ENCODE data around the gene ZBTB7B.

The ZBTB7B gene

GRCh38 chr1:155029513-155030242 is 27.1 kb downstream of the ZBTB7B start:
- no peak overlapping the region for H3K4me3 ChIP-seq (ENCODE audit: low read depth, low read length)
- TF ChIP-seq, protein P1, sequence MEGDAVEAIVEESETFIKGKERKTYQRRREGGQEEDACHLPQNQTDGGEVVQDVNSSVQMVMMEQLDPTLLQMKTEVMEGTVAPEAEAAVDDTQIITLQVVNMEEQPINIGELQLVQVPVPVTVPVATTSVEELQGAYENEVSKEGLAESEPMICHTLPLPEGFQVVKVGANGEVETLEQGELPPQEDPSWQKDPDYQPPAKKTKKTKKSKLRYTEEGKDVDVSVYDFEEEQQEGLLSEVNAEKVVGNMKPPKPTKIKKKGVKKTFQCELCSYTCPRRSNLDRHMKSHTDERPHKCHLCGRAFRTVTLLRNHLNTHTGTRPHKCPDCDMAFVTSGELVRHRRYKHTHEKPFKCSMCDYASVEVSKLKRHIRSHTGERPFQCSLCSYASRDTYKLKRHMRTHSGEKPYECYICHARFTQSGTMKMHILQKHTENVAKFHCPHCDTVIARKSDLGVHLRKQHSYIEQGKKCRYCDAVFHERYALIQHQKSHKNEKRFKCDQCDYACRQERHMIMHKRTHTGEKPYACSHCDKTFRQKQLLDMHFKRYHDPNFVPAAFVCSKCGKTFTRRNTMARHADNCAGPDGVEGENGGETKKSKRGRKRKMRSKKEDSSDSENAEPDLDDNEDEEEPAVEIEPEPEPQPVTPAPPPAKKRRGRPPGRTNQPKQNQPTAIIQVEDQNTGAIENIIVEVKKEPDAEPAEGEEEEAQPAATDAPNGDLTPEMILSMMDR (conservative IDR thresholded peaks at IDR 0.05; ENCODE audit: low read depth, low read length), result no peak
- DNase-seq (ENCODE audit: low read depth), result no peak

DNA sequence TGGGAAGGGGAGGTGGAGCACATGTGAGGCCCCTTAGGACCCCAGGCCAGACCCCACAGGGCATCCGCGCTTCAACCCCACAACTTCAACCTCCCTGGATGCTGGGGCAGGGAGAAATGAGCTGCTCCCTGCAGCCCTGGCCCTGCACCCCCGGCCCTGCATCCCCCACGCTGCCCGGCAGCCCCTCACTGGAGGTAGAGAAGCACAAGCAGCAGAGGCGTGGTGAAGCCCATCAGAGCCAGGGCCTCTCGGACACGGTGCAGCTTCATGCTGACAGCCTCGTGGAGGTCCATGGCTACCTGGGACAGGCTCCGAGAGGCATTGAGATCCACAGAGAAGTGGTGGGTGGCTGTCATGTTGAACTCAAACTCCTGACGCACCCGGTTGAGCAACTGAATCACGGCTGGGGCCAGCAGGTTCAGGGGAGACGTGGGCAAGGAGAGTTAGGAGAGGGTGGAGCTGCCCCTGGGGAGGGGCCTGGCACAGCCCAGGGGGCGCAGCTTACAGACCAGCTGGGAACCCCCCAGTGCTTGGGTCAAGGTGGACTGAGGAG is 27.7 kb downstream of the ZBTB7B start:
- TF ChIP-seq, protein P1 (conservative IDR thresholded peaks at IDR 0.05; ENCODE audit: low read depth, low read length), result no peak
- no peak for DNase-seq (ENCODE audit: low read depth)
- H3K4me3 ChIP-seq (ENCODE audit: low read depth, low read length), result no peak overlapping the region

DNA sequence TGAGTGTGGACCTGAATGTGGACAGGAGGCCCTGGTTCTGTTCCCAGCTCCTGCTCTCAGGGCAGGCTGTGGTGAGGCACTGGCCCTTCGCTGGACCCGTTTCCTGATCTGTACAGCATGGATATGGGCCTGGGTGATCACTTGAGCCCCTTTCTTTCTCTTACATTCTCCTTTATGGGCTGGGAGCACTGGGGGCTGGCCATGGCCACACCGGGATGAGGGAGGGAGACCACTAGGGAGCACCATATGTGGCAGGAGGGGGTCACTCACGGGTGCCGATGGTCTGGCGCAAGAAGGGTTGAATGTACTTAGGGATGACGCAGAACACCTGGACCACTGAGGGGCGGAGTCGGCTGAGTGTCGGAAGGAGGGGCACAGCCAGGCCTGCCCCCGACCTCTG is 28.3 kb downstream of the ZBTB7B start:
- no peak for DNase-seq (ENCODE audit: low read depth)
- TF ChIP-seq, protein P1 (conservative IDR thresholded peaks at IDR 0.05; ENCODE audit: low read depth, low read length), result no peak
- no peak overlapping the region for H3K4me3 ChIP-seq (ENCODE audit: low read depth, low read length)

DNA sequence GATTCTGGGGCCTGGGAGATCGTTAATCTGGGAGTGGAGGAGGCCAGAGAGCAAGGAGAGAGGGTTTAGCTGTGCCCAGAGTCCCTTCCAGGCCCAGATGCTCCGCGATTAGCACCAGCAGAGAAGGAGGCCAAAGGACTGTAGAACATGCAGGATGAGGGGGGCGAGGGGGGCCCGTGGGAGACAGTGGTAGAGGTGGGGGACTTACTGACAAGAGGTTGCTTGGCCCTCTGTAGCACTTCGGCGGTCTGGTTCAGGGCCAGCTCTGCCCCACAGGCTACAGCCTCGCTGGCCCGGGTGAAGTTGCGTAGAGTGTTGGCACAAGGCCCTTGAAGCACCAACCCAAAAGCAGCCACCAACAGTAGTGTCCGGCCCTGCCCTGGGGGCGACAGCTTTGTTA is 30.3 kb downstream of the ZBTB7B start:
- TF ChIP-seq, protein P1 (conservative IDR thresholded peaks at IDR 0.05; ENCODE audit: low read depth, low read length), result no peak
- H3K4me3 ChIP-seq (ENCODE audit: low read depth, low read length), result no peak overlapping the region
- DNase-seq (ENCODE audit: low read depth), result no peak

GRCh38 chr1:155033524-155033923 is 30.9 kb downstream of the ZBTB7B start, which contains the start of the genes DCST1 and DCST2:
TSS of gene DCST1 (plus strand) at chr1:155033824. CDS start at chr1:155034037, 213 bp downstream.
TSS of gene DCST2 (minus strand) at chr1:155033781. CDS start at chr1:155033701, 80 bp downstream.
- DNase-seq (ENCODE audit: low read depth), result no peak
- TF ChIP-seq, protein P1 (conservative IDR thresholded peaks at IDR 0.05; ENCODE audit: low read depth, low read length), result no peak
- no peak within 1 kb of the TSS for H3K4me3 ChIP-seq (ENCODE audit: low read depth, low read length)

DNA sequence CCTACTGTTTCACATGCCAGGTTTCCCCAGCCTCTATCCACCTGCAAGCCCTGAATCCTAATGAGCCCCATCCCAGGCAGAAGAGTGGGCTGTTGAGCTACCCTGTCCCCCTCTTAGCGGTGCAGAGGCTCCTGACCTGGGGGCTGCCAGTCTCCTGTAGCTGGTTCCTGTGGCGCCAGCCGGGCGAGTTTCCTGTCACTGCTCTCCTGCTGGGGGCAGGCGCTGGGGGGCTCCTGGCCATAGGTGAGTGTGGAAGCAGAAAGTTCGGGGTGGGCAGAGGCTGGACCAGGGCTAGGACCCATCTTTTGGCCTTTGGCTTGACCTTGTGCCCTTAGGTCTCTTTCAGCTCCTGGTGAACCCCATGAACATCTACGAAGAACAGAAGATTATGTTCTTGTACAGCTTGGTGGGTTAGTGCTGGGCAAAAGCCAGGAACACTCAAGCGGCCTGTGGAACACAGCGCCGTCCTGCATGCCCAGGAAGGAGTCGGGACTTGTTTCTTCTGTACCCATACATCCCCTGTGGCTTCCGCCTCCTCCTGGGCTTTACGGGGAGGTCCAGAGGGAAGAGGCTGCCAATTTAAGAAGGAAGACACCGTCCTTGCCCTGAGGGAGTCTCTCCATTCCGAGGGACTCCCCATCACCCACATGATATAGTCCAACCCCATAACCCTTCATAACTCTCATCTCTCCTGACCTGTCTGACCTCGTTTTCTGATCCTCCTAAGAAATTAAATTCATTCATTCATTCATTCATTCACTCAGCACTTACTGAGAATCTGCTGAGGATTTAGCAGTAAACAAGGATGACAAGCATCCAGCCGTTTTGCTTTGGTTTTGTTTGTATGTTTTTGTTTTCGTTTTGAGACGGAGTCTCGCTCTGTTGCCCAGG is 32.0 kb downstream of the ZBTB7B start:
- H3K4me3 ChIP-seq (ENCODE audit: low read depth, low read length), result no peak overlapping the region
- TF ChIP-seq, protein P1 (conservative IDR thresholded peaks at IDR 0.05; ENCODE audit: low read depth, low read length), result no peak
- no peak for DNase-seq (ENCODE audit: low read depth)
